Ascending aorta (tissue), 2 donors: Measurements from ENCODE around the gene ASH1L. TPM values are rescaled to one million over a fixed set of nuclear protein-coding genes. Genes with fewer than 3 reads are reported as not detected.
"Not testable (repeated sequence)": the region's sequence is repeated elsewhere in the genome, so short reads cannot be mapped to it uniquely, and the experiment has no call there.

Source experiments
- DNase-seq, 2 donors: peaks; one replicate each; pipeline ENCODE4 v3.0.0-alpha.2; 2019; ENCODE audit warnings: low spot score in 2 of 2
- H3K27ac ChIP-seq, 2 donors: fragments of 200-600 bp; sonication (generic); one replicate each; pipeline ENCODE4 v1.5.1; 2016 to 2017; ENCODE audit warnings: mild to moderate bottlenecking in 1 of 2
- H3K27me3 ChIP-seq: fragments of 200-600 bp; sonication (generic); one replicate; pipeline ENCODE4 v1.5.1; 2017
- H3K36me3 ChIP-seq, 2 donors: fragments of 200-600 bp; sonication (generic); one replicate each; pipeline ENCODE4 v1.5.1; 2016
- H3K4me1 ChIP-seq, 2 donors: fragments of 200-600 bp; sonication (generic); one replicate each; pipeline ENCODE4 v1.5.1; 2016 to 2017; ENCODE audit warnings: mild to moderate bottlenecking in 1 of 2
- H3K4me3 ChIP-seq, 2 donors: fragments of 200-600 bp; sonication (generic); one replicate each; pipeline ENCODE4 v1.5.1; 2016 to 2017; ENCODE audit warnings: mild to moderate bottlenecking in 1 of 2
- H3K9me3 ChIP-seq, 2 donors: fragments of 200-600 bp; sonication (generic); one replicate each; pipeline ENCODE4 v1.5.1; 2016
- intact Hi-C: fragments of 100-400 bp; cut with DNase I; formaldehyde crosslinking; loops from one replicate; pipeline ENCODE4 v1.15.1; 2023
- total RNA-seq: library from RNA; depleted of rRNA; stranded (reverse); fragments of >200 nt; gene quantifications from one replicate; pipeline ENCODE4 v1.1.0, GENCODE V29; 2016
- TF ChIP-seq, protein P1 (sequence below), 3 experiments: fragments of 200-600 bp in 2 of 3; fragments of 450-650 bp in 1 of 3; sonication (generic) in 2 of 3; IDR thresholded peaks; one replicate each; pipeline ENCODE4 v1.5.1; 2016 to 2019; ENCODE audit warnings: antibody characterized with exemption in 3 of 3, mild to moderate bottlenecking in 1 of 3, moderate library complexity in 1 of 3

ASH1L gene
- total RNA-seq, 1 donor from 2014 or later, result 16.2 TPM

- Histone ChIP-seq H3K27me3 (no peaks in the 10 kb centered on the region), H3K27ac (no peak overlapping the region), H3K9me3 (no peaks in the 10 kb centered on the region), H3K4me3 (no peak overlapping the region), H3K36me3 (peaks cover 0 to 12% of the 10 kb centered on the region in 2 donors), H3K4me1 (no peaks in the 10 kb centered on the region)
- TF ChIP-seq, protein P1, sequence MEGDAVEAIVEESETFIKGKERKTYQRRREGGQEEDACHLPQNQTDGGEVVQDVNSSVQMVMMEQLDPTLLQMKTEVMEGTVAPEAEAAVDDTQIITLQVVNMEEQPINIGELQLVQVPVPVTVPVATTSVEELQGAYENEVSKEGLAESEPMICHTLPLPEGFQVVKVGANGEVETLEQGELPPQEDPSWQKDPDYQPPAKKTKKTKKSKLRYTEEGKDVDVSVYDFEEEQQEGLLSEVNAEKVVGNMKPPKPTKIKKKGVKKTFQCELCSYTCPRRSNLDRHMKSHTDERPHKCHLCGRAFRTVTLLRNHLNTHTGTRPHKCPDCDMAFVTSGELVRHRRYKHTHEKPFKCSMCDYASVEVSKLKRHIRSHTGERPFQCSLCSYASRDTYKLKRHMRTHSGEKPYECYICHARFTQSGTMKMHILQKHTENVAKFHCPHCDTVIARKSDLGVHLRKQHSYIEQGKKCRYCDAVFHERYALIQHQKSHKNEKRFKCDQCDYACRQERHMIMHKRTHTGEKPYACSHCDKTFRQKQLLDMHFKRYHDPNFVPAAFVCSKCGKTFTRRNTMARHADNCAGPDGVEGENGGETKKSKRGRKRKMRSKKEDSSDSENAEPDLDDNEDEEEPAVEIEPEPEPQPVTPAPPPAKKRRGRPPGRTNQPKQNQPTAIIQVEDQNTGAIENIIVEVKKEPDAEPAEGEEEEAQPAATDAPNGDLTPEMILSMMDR (IDR thresholded peaks at IDR 0.05), result no peak
- DNase-seq, result no peak
- intact Hi-C loops, result no loop called here
Observed at GRCh38 chr1:155514582-155515187, 47.9 kb downstream of the ASH1L start.

GRCh38 chr1:155513300-155513916 is 49.2 kb downstream of the ASH1L start:
- Histone ChIP-seq H3K9me3 (no peaks in the 10 kb centered on the region), H3K27ac (no peak overlapping the region), H3K4me3 (no peak overlapping the region), H3K36me3 (peaks cover 0 to 8% of the 10 kb centered on the region in 2 donors), H3K27me3 (no peaks in the 10 kb centered on the region), H3K4me1 (peaks cover 0 to under 1% of the 10 kb centered on the region in 2 donors)
- TF ChIP-seq, protein P1 (IDR thresholded peaks at IDR 0.05), result no peak
- intact Hi-C loops, result no loop called here
- no peak for DNase-seq

DNA sequence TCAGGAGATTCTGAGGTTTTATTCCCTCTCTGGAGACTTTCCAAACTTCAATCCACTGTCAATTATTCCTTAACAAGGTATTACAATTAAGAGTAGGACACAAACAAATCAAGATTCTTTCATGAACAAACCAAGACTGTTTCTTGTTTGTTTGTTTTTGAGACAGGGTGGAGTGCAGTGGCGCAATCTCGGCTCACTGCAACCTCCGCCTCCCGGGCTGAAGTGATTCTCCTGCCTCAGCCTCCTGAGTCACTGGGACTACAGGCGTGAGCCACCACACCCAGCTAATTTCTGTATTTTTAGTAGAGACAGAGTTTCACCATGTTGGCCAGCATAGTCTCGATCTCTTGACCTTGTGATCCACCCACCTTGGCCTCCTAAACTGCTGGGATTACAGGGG is 51.2 kb downstream of the ASH1L start:
- H3K27me3 ChIP-seq, H3K27ac ChIP-seq, H3K4me1 ChIP-seq, H3K36me3 ChIP-seq, H3K9me3 ChIP-seq, intact Hi-C loops, H3K4me3 ChIP-seq, DNase-seq: not testable (repeated sequence)

DNA sequence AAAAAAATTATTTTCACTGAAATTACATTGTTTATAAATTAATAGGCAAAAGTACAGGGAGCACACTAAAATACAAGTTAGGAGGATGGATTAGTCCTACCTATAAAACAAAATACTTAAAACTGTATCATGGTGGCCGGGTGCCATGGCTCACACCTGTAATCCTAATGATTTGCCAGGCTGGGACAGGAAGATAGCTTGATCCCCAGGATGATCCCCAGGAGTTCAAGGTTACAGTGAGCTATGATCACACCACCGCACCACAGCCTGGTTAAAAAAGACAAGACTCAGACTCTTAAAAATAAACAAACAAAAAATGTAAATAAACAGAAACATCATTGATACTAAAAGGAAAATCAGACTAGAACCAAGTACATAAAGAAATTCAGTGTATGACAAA is 53.5 kb downstream of the ASH1L start:
- intact Hi-C loops, result loop anchor here (10.0 kb wide), 1 partner anchor 234 kb away; the partner anchor contains the start of genes CLK2 and HCN3
- H3K36me3 ChIP-seq, result peaks cover 0 to 4% of the 10 kb centered on the region in 2 donors
- H3K27ac ChIP-seq, result no peak overlapping the region
- DNase-seq, result no peak
- H3K27me3 ChIP-seq, result no peaks in the 10 kb centered on the region
- TF ChIP-seq, protein P1 (IDR thresholded peaks at IDR 0.05), result no peak
- no peaks in the 10 kb centered on the region for H3K9me3 ChIP-seq
- H3K4me3 ChIP-seq, result no peak overlapping the region
- H3K4me1 ChIP-seq, result peaks cover 0 to 12% of the 10 kb centered on the region in 2 donors

GRCh38 chr1:155507945-155508344 is 54.7 kb downstream of the ASH1L start:
- H3K4me1 ChIP-seq, result peaks cover 0 to 12% of the 10 kb centered on the region in 2 donors

GRCh38 chr1:155505963-155506362 is 56.6 kb downstream of the ASH1L start:
- H3K36me3 ChIP-seq, H3K4me3 ChIP-seq, DNase-seq, H3K27ac ChIP-seq, H3K9me3 ChIP-seq, H3K27me3 ChIP-seq: not testable (repeated sequence)
- peaks cover 0 to 12% of the 10 kb centered on the region in 2 donors for H3K4me1 ChIP-seq
- intact Hi-C loops, result loop anchor here (10.0 kb wide), 1 partner anchor 231 kb away; the partner anchor contains the start of genes CLK2 and HCN3

More at GRCh38 chr1:155507945-155508344, 54.7 kb downstream of the ASH1L start:
- peaks cover 0 to 4% of the 10 kb centered on the region in 2 donors for H3K36me3 ChIP-seq
- H3K9me3 ChIP-seq, result no peaks in the 10 kb centered on the region
- no peak overlapping the region for H3K4me3 ChIP-seq
- no peaks in the 10 kb centered on the region for H3K27me3 ChIP-seq
- TF ChIP-seq, protein P1 (IDR thresholded peaks at IDR 0.05), result no peak
- intact Hi-C loops, result loop anchor here (10.0 kb wide), 1 partner anchor 233 kb away; the partner anchor contains the start of genes CLK2 and HCN3
- DNase-seq, result no peak
- no peak overlapping the region for H3K27ac ChIP-seq
